ENCODE results near the gene GNG3.

- TF ChIP-seq CTCF (conservative IDR thresholded peaks at IDR 0.05; ENCODE audit: low read length) (no peak), EZH2phosphoT487 (IDR thresholded peaks at IDR 0.05; ENCODE audit: borderline replicate concordance) (no peak)
Observed at GRCh38 chr11:62716206-62716605, 8.7 kb downstream of the GNG3 start.
